ENCODE measurements around the gene PDAP1.

GRCh38 chr7:99363286-99363685, 45.1 kb downstream of the PDAP1 start:
- no peak for TF ChIP-seq CTCF (conservative IDR thresholded peaks at IDR 0.05; ENCODE audit: low read length)
- no peak for TF ChIP-seq EZH2phosphoT487 (IDR thresholded peaks at IDR 0.05; ENCODE audit: borderline replicate concordance)

Measured in Loucy (cell line).